Right lobe of liver (tissue), 6 donors: ENCODE data around the gene NLRP6. TPM values are rescaled to one million over a fixed set of nuclear protein-coding genes. Genes with fewer than 3 reads are reported as not detected.
"Not testable (repeated sequence)": the region's sequence is repeated elsewhere in the genome, so short reads cannot be mapped to it uniquely, and the experiment has no call there.

Experiments
- ATAC-seq, 4 donors: fragments of 200-7000 bp; cut with Tn5 transposase; one replicate each; pipeline ENCODE4 v1.9.1; 2020; ENCODE audit warnings: mild to moderate bottlenecking in 4 of 4, moderate library complexity in 4 of 4
- DNase-seq, 3 donors: peaks; one replicate each; pipeline ENCODE4 v3.0.0-alpha.2; 2020
- H3K27ac ChIP-seq, 3 donors: fragments of 200-600 bp; one replicate each; pipeline ENCODE4 v1.8.0; 2022
- H3K27me3 ChIP-seq, 2 donors: fragments of 200-600 bp; one replicate each; pipeline ENCODE4 v1.8.0; 2022
- H3K36me3 ChIP-seq, 4 donors: fragments of 200-600 bp; sonication (generic) in 1 of 4; one replicate each; pipeline versions ENCODE4 v1.5.1 to v1.8.0; 2017 to 2022; ENCODE audit warnings: control low read depth in 1 of 4
- H3K4me1 ChIP-seq, 4 donors: fragments of 200-600 bp; sonication (generic) in 1 of 4; one replicate each; pipeline versions ENCODE4 v1.5.1 to v1.8.0; 2017 to 2022; ENCODE audit warnings: control low read depth in 1 of 4
- H3K4me3 ChIP-seq, 3 donors: fragments of 200-600 bp; one replicate each; pipeline ENCODE4 v1.8.0; 2022
- H3K9me3 ChIP-seq, 4 donors: fragments of 200-600 bp; sonication (generic) in 1 of 4; one replicate each; pipeline versions ENCODE4 v1.5.1 to v1.8.0; 2017 to 2022; ENCODE audit warnings: control low read depth in 1 of 4
- CTCF ChIP-seq, 4 donors: fragments of 200-600 bp in 3 of 4; fragments of 450-650 bp in 1 of 4; IDR thresholded peaks; one replicate each; pipeline versions ENCODE4 v1.5.1 to v1.8.0; 2016 to 2022; ENCODE audit warnings: antibody characterized with exemption in 4 of 4, mild to moderate bottlenecking in 2 of 4
- POLR2A ChIP-seq: fragments of 450-650 bp; IDR thresholded peaks from one replicate; pipeline ENCODE4 v1.6.1; 2017; ENCODE audit warnings: antibody characterized with exemption, mild to moderate bottlenecking
- WGBS: methylation state at CpG from one replicate; pipeline ENCODE4 v1.1.6; 2018; ENCODE audit warnings: low coverage, low lambda C conversion rate; ENCODE audit not compliant: insufficient coverage; ENCODE audit errors: missing lambda C conversion rate; 5-methylcytosine and 5-hydroxymethylcytosine counted together
- intact Hi-C, 2 donors: fragments of 100-400 bp; cut with DNase I; formaldehyde crosslinking; loops; one replicate each; pipeline versions ENCODE4 v1.11.2 to v1.14.1; 2022
- total RNA-seq, 6 experiments: library from RNA; depleted of rRNA in 2 of 6; stranded (reverse); fragments of >200 nt in 2 of 6; fragmentation: NEBNext Ultra II Directional in 3 of 6; extraction: Animal tissue kit (Norgen Biotek cat#: 25700) in 3 of 6; gene quantifications; one replicate each; pipeline versions ENCODE4 v1.1.0 to v1.2.4, GENCODE V29; 2016 to 2023
- donor health status: DM: no; HTN: yes; CAD: no.
- donor health status: DM: no; HTN: no; CAD: no.
- donor health status: DM: no; HTN: no; CAD: no.
- donor health status: DM: no; HTN: yes; CAD: no.
- donor health status: DM: no; HTN: yes; CAD: no.

NLRP6 gene
- total RNA-seq, 6 experiments from 2014 or later = 0.22 to 6.2 (median 1.6) TPM

GRCh38 chr11:313787-314553 lies 35.8 kb downstream of the NLRP6 start, which contains the start of gene IFITM1:
Gene IFITM1, plus strand, starts transcription at chr11:314040. Its CDS starts 131 bp downstream, at chr11:314171.
- H3K4me3 ChIP-seq = peak within 1 kb of the TSS; percentile 42 to 55 (median 52)
- intact Hi-C loops = no loop called here
- peaks cover 0 to 45% (median 8%) of the 10 kb centered on the region in 4 donors for H3K4me1 ChIP-seq
- no peaks in the 10 kb centered on the region for H3K27me3 ChIP-seq
- TF ChIP-seq POLR2A (peak; percentile 93), CTCF (IDR thresholded peaks at IDR 0.05) (no peak)
- WGBS = 2% methylated on average over 9 of the region's 18 CpGs
- H3K27ac ChIP-seq = peak within 1 kb of the TSS; percentile 85 to 97 (median 90)
- peak; percentile 27 to 64 (median 46) for ATAC-seq
- no peaks in the 10 kb centered on the region for H3K9me3 ChIP-seq
- peak; percentile 67 to 82 (median 81) for DNase-seq
- no peaks in the 10 kb centered on the region for H3K36me3 ChIP-seq

GRCh38 chr11:314554-314875 lies 36.3 kb downstream of the NLRP6 start:
- H3K9me3 ChIP-seq, DNase-seq, ATAC-seq, H3K27me3 ChIP-seq, H3K36me3 ChIP-seq, intact Hi-C loops: not testable (repeated sequence)
- H3K4me1 ChIP-seq = peaks cover 0 to 41% (median 7%) of the 10 kb centered on the region in 4 donors
- H3K4me3 ChIP-seq = peak overlapping the region; percentile 42 to 55 (median 52)
- peak overlapping the region; percentile 85 to 97 (median 90) for H3K27ac ChIP-seq
- 8% methylated on average over 2 of the region's 6 CpGs for WGBS
- peak; percentile 50 for TF ChIP-seq POLR2A

GRCh38 chr11:315051-315481 lies 36.9 kb downstream of the NLRP6 start:
- Histone ChIP-seq H3K27me3 (no peaks in the 10 kb centered on the region), H3K9me3 (no peaks in the 10 kb centered on the region), H3K36me3 (no peaks in the 10 kb centered on the region), H3K4me3 (peak overlapping the region; percentile 42 to 55 (median 52)), H3K4me1 (peaks cover 0 to 36% (median 4%) of the 10 kb centered on the region in 4 donors), H3K27ac (peak overlapping the region; percentile 85 to 97 (median 90))
- peak in 3 of 4 donors; percentile 3 to 42 (median 34) for ATAC-seq
- intact Hi-C loops = no loop called here
- TF ChIP-seq POLR2A = peak; percentile 47
- no peak for TF ChIP-seq CTCF (IDR thresholded peaks at IDR 0.05)
- WGBS = 26% methylated on average over 4 of the region's 9 CpGs
- DNase-seq = peak in 2 of 3 donors; percentile 66 to 73

GRCh38 chr11:315516-315994 lies 37.3 kb downstream of the NLRP6 start:
- H3K27me3 ChIP-seq = no peaks in the 10 kb centered on the region
- H3K36me3 ChIP-seq = no peaks in the 10 kb centered on the region
- peak overlapping the region; percentile 85 to 97 (median 90) for H3K27ac ChIP-seq
- no peak for ATAC-seq
- TF ChIP-seq POLR2A (no peak), CTCF (IDR thresholded peaks at IDR 0.05) (no peak)
- WGBS = 0% methylated on average over 3 of the region's 32 CpGs
- no peaks in the 10 kb centered on the region for H3K9me3 ChIP-seq
- intact Hi-C loops = no loop called here
- DNase-seq = no peak
- peak overlapping the region; percentile 42 to 55 (median 52) for H3K4me3 ChIP-seq
- peaks cover 0 to 36% (median 4%) of the 10 kb centered on the region in 4 donors for H3K4me1 ChIP-seq
